ENCODE measurements around the gene TAOK3.
"Not testable (repeated sequence)": the region's sequence is repeated elsewhere in the genome, so short reads cannot be mapped to it uniquely, and the experiment has no call there.

Gene TAOK3

GRCh38 chr12:118371321-118372282 is 1.1 kb downstream of the TAOK3 start:
- peak; percentile 28 for DNase-seq

GRCh38 chr12:118370601-118371000 is 2.1 kb downstream of the TAOK3 start:
- DNase-seq = no peak

GRCh38 chr12:118368821-118369220 is 3.9 kb downstream of the TAOK3 start:
- DNase-seq = no peak

GRCh38 chr12:118361889-118362288 is 10.8 kb downstream of the TAOK3 start:
- no peak for DNase-seq

GRCh38 chr12:118361092-118361404 is 11.7 kb downstream of the TAOK3 start:
- no peak for DNase-seq

GRCh38 chr12:118359541-118359915 is 13.2 kb downstream of the TAOK3 start:
- DNase-seq = no peak

GRCh38 chr12:118358612-118359540 is 13.8 kb downstream of the TAOK3 start:
- DNase-seq = no peak

GRCh38 chr12:118358008-118358359 is 14.7 kb downstream of the TAOK3 start:
- DNase-seq = no peak

- no peak for DNase-seq
Observed at GRCh38 chr12:118357257-118358007, 15.3 kb downstream of the TAOK3 start.

GRCh38 chr12:118356809-118357256 is 15.9 kb downstream of the TAOK3 start:
- no peak for DNase-seq

- no peak for DNase-seq
Observed at GRCh38 chr12:118355843-118356242, 16.9 kb downstream of the TAOK3 start.

GRCh38 chr12:118354903-118355302 is 17.8 kb downstream of the TAOK3 start:
- no peak for DNase-seq

GRCh38 chr12:118354503-118354902 is 18.2 kb downstream of the TAOK3 start:
- not testable (repeated sequence) for DNase-seq

- DNase-seq = no peak
Observed at GRCh38 chr12:118353721-118354120, 19.0 kb downstream of the TAOK3 start.

GRCh38 chr12:118350908-118351559 is 21.7 kb downstream of the TAOK3 start:
- no peak for DNase-seq

- no peak for DNase-seq
Observed at GRCh38 chr12:118347916-118348315, 24.8 kb downstream of the TAOK3 start.

- no peak for DNase-seq
Observed at GRCh38 chr12:118346895-118347294, 25.8 kb downstream of the TAOK3 start.

GRCh38 chr12:118345355-118345754 is 27.4 kb downstream of the TAOK3 start:
- DNase-seq = no peak

GRCh38 chr12:118344829-118345228 is 27.9 kb downstream of the TAOK3 start:
- DNase-seq = no peak

- no peak for DNase-seq
Observed at GRCh38 chr12:118342090-118342489, 30.6 kb downstream of the TAOK3 start.

GRCh38 chr12:118337194-118337838 is 35.4 kb downstream of the TAOK3 start:
- DNase-seq = no peak

- DNase-seq = no peak
Observed at GRCh38 chr12:118336123-118336522, 36.6 kb downstream of the TAOK3 start.
